22Rv1 (cell line): ENCODE measurements around the gene OR11H6.

Source experiments
- ZFX ChIP-seq: fragments of 450-650 bp; IDR thresholded peaks from 2 replicates; pipeline ENCODE4 v1.6.1; 2017; ENCODE audit warnings: antibody characterized with exemption, borderline replicate concordance
- TF ChIP-seq, protein P1 (sequence below): fragments of 450-650 bp; IDR thresholded peaks from 2 replicates; pipeline ENCODE4 v1.5.1; 2017; ENCODE audit warnings: mild to moderate bottlenecking

DNA sequence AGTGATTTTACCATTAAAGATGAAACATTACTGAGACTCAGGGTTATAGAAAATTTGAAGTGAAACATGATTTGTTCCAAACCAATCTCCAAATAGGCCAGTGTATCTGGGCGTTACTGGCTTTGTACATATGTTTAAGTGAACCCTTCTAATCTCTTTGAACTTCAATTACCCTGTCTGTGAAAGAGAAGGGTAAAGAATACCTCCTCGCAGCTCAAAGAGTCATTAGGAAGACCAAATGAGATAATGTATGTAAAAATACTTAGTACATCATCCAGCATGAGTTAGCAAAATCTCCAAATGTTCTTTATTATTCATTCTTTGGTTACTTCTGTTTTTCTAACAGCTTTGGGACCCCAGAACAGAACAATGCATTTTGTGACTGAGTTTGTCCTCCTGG lies at the start of gene OR11H6:
- TF ChIP-seq, protein P1, sequence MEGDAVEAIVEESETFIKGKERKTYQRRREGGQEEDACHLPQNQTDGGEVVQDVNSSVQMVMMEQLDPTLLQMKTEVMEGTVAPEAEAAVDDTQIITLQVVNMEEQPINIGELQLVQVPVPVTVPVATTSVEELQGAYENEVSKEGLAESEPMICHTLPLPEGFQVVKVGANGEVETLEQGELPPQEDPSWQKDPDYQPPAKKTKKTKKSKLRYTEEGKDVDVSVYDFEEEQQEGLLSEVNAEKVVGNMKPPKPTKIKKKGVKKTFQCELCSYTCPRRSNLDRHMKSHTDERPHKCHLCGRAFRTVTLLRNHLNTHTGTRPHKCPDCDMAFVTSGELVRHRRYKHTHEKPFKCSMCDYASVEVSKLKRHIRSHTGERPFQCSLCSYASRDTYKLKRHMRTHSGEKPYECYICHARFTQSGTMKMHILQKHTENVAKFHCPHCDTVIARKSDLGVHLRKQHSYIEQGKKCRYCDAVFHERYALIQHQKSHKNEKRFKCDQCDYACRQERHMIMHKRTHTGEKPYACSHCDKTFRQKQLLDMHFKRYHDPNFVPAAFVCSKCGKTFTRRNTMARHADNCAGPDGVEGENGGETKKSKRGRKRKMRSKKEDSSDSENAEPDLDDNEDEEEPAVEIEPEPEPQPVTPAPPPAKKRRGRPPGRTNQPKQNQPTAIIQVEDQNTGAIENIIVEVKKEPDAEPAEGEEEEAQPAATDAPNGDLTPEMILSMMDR: no peak
- no peak for TF ChIP-seq ZFX
